Esophagus squamous epithelium (tissue), 5 donors: ENCODE results near the gene CNNM1. TPM values are rescaled to one million over a fixed set of nuclear protein-coding genes. Genes with fewer than 3 reads are reported as not detected.

Experiments used
- DNase-seq: peaks from one replicate; lab custom pipeline; 2025; lab: John Stamatoyannopoulos, UW
- H3K27ac ChIP-seq, 4 donors: fragments of 200-600 bp; sonication (generic); one replicate each; pipeline ENCODE4 v1.5.1; 2016 to 2019; ENCODE audit warnings: mild to moderate bottlenecking in 1 of 4
- H3K27me3 ChIP-seq, 4 donors: fragments of 200-600 bp; sonication (generic); 1 replicate in 3 of 4; 2 replicates in 1 of 4; pipeline versions ENCODE4 v1.5.1 to v1.6.0; 2017 to 2021; ENCODE audit warnings: antibody characterized with exemption in 1 of 4
- H3K36me3 ChIP-seq, 3 donors: fragments of 200-600 bp; sonication (generic); one replicate each; pipeline ENCODE4 v1.5.1; 2016 to 2019
- H3K4me1 ChIP-seq, 3 donors: fragments of 200-600 bp; sonication (generic); one replicate each; pipeline ENCODE4 v1.5.1; 2017 to 2019
- H3K4me3 ChIP-seq, 4 donors: fragments of 200-600 bp; sonication (generic); 1 replicate in 3 of 4; 2 replicates in 1 of 4; pipeline ENCODE4 v1.5.1; 2016 to 2019; ENCODE audit warnings: mild to moderate bottlenecking in 2 of 4, moderate library complexity in 1 of 4
- H3K9me3 ChIP-seq, 3 donors: fragments of 200-600 bp; sonication (generic); one replicate each; pipeline ENCODE4 v1.5.1; 2016 to 2019
- POLR2A ChIP-seq, 4 donors: fragments of 450-650 bp; IDR thresholded peaks; one replicate each; pipeline ENCODE4 v1.6.1; 2017; ENCODE audit warnings: antibody characterized with exemption in 4 of 4, mild to moderate bottlenecking in 4 of 4, moderate library complexity in 3 of 4
- WGBS, 2 donors: methylation state at CpG; one replicate each; pipeline ENCODE4 v1.1.5; 2018; 5-methylcytosine and 5-hydroxymethylcytosine counted together
- intact Hi-C: fragments of 100-400 bp; cut with DNase I; formaldehyde crosslinking; loops from one replicate; pipeline ENCODE4 v1.15.0; 2022
- total RNA-seq, 4 donors: library from RNA; depleted of rRNA; stranded (reverse); fragments of >200 nt; gene quantifications; one replicate each; pipeline ENCODE4 v1.1.0, GENCODE V29; 2016
- TF ChIP-seq, protein P1 (sequence below), 6 experiments: fragments of 450-650 bp in 4 of 6; fragments of 200-600 bp in 2 of 6; sonication (generic) in 2 of 6; IDR thresholded peaks; one replicate each; pipeline ENCODE4 v1.5.1; 2016 to 2019; ENCODE audit warnings: antibody characterized with exemption in 6 of 6, mild to moderate bottlenecking in 4 of 6, moderate library complexity in 4 of 6
- donor health status: DM: yes; HTN: yes; CAD: no.

Gene CNNM1
- total RNA-seq, 4 donors from 2014 or later: 1.8 to 2.7 (median 2.1) TPM

- H3K4me3 ChIP-seq: no peak overlapping the region
- 60 to 67% methylated on average over 2 of the region's 2 CpGs for WGBS, 2 donors
These were observed 63.9 kb downstream of the CNNM1 start for GRCh38 chr10:99393036-99393435.

GRCh38 chr10:99393683-99394082 lies 64.5 kb downstream of the CNNM1 start:
- 87 to 92% methylated on average over 3 to 4 of the region's 5 CpGs for WGBS, 2 donors
- H3K4me3 ChIP-seq: no peak overlapping the region
- H3K27ac ChIP-seq: no peak overlapping the region
- no peak for DNase-seq
- peaks cover 0 to 39% (median 0%) of the 10 kb centered on the region in 3 donors for H3K36me3 ChIP-seq
- no peak for TF ChIP-seq POLR2A (IDR thresholded peaks at IDR 0.05)
- TF ChIP-seq, protein P1, sequence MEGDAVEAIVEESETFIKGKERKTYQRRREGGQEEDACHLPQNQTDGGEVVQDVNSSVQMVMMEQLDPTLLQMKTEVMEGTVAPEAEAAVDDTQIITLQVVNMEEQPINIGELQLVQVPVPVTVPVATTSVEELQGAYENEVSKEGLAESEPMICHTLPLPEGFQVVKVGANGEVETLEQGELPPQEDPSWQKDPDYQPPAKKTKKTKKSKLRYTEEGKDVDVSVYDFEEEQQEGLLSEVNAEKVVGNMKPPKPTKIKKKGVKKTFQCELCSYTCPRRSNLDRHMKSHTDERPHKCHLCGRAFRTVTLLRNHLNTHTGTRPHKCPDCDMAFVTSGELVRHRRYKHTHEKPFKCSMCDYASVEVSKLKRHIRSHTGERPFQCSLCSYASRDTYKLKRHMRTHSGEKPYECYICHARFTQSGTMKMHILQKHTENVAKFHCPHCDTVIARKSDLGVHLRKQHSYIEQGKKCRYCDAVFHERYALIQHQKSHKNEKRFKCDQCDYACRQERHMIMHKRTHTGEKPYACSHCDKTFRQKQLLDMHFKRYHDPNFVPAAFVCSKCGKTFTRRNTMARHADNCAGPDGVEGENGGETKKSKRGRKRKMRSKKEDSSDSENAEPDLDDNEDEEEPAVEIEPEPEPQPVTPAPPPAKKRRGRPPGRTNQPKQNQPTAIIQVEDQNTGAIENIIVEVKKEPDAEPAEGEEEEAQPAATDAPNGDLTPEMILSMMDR (IDR thresholded peaks at IDR 0.05): no peak
- no peaks in the 10 kb centered on the region for H3K9me3 ChIP-seq
- intact Hi-C loops: loop anchor here (10.0 kb wide), 1 partner anchor 221 kb away; no protein-coding TSS in a partner anchor
- H3K27me3 ChIP-seq: no peaks in the 10 kb centered on the region
- peaks cover 0 to 24% (median 3%) of the 10 kb centered on the region in 3 donors for H3K4me1 ChIP-seq

More at GRCh38 chr10:99393036-99393435, 63.9 kb downstream of the CNNM1 start:
- Histone ChIP-seq H3K9me3 (no peaks in the 10 kb centered on the region), H3K27ac (no peak overlapping the region), H3K36me3 (peaks cover 0 to 33% (median 0%) of the 10 kb centered on the region in 3 donors), H3K4me1 (peaks cover 0 to 24% (median 3%) of the 10 kb centered on the region in 3 donors), H3K27me3 (no peaks in the 10 kb centered on the region)
- DNase-seq: no peak
- no peak for TF ChIP-seq POLR2A (IDR thresholded peaks at IDR 0.05)
- TF ChIP-seq, protein P1 (IDR thresholded peaks at IDR 0.05): no peak
- intact Hi-C loops: loop anchor here (10.0 kb wide), 1 partner anchor 222 kb away; no protein-coding TSS in a partner anchor

DNA sequence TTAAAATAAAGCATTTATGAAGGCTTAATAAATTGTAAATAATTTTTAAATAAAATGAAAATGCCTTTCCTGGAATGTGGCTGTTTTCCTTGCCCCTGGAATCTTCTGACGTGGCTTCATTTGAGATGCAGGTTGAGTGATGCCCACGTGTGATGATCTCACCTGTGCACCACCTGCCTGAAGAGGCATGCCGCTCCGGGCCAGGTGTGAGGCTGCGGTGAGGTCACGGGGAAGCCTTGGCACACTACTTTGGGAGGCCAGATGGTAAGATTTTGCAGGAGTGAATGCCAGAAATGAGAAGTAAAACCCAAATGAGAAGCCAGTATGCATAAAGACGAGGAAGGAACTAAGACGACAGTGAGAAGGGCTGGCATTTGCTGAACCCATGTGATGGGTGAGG lies 65.1 kb downstream of the CNNM1 start:
- peaks cover 0 to 45% (median 0%) of the 10 kb centered on the region in 3 donors for H3K36me3 ChIP-seq
- no peak overlapping the region for H3K4me3 ChIP-seq
- no peak overlapping the region for H3K27ac ChIP-seq
- 31 to 47% methylated on average over 8 of the region's 8 CpGs for WGBS, 2 donors
- intact Hi-C loops: loop anchor here (10.0 kb wide), 1 partner anchor 221 kb away; no protein-coding TSS in a partner anchor
- TF ChIP-seq, protein P1 (IDR thresholded peaks at IDR 0.05): no peak
- no peak for TF ChIP-seq POLR2A (IDR thresholded peaks at IDR 0.05)
- peaks cover 0 to 24% (median 3%) of the 10 kb centered on the region in 3 donors for H3K4me1 ChIP-seq
- H3K27me3 ChIP-seq: no peaks in the 10 kb centered on the region
- H3K9me3 ChIP-seq: no peaks in the 10 kb centered on the region
- DNase-seq: no peak

GRCh38 chr10:99394761-99395386 lies 65.7 kb downstream of the CNNM1 start:
- 62 to 66% methylated on average over 7 of the region's 7 CpGs for WGBS, 2 donors
- Histone ChIP-seq H3K9me3 (no peaks in the 10 kb centered on the region), H3K27ac (no peak overlapping the region), H3K36me3 (peaks cover 0 to 51% (median 4%) of the 10 kb centered on the region in 3 donors), H3K4me3 (no peak overlapping the region), H3K27me3 (no peaks in the 10 kb centered on the region), H3K4me1 (peaks cover 0 to 24% (median 3%) of the 10 kb centered on the region in 3 donors)
- no peak for TF ChIP-seq POLR2A (IDR thresholded peaks at IDR 0.05)
- TF ChIP-seq, protein P1 (IDR thresholded peaks at IDR 0.05): no peak
- no peak for DNase-seq
- intact Hi-C loops: loop anchor here (10.0 kb wide), 1 partner anchor 220 kb away; no protein-coding TSS in a partner anchor
